Skeletal muscle cell (primary cell): ENCODE measurements around the gene BCL7B.
"Not testable (repeated sequence)": the region's sequence is repeated elsewhere in the genome, so short reads cannot be mapped to it uniquely, and the experiment has no call there.

ENCODE experiments used
- DNase-seq: peaks from one replicate; pipeline ENCODE4 v3.0.0-alpha.2; 2010; ENCODE audit warnings: low read depth
- H3K4me3 ChIP-seq: 2 replicates; pipeline ENCODE4 v1.5.1; 2011; ENCODE audit warnings: low read depth, mild to moderate bottlenecking, control low read depth, low read length, moderate library complexity

BCL7B gene

GRCh38 chr7:73539709-73540108 is 17.8 kb downstream of the BCL7B start:
- DNase-seq, result no peak
- H3K4me3 ChIP-seq, result no peak overlapping the region

GRCh38 chr7:73538510-73538909 is 19.0 kb downstream of the BCL7B start:
- DNase-seq, H3K4me3 ChIP-seq: not testable (repeated sequence)

- no peak for DNase-seq
- no peak overlapping the region for H3K4me3 ChIP-seq
These were observed 20.4 kb downstream of the BCL7B start for GRCh38 chr7:73537051-73537450.

- no peak for DNase-seq
These were observed 21.0 kb downstream of the BCL7B start for GRCh38 chr7:73536479-73536878.

GRCh38 chr7:73535918-73536317 is 21.6 kb downstream of the BCL7B start:
- not testable (repeated sequence) for H3K4me3 ChIP-seq, DNase-seq

More at GRCh38 chr7:73536479-73536878, 21.0 kb downstream of the BCL7B start:
- H3K4me3 ChIP-seq, result no peak overlapping the region

GRCh38 chr7:73533742-73534141 is 23.7 kb downstream of the BCL7B start:
- no peak for DNase-seq
- no peak overlapping the region for H3K4me3 ChIP-seq

GRCh38 chr7:73532224-73532623 is 25.3 kb downstream of the BCL7B start:
- H3K4me3 ChIP-seq, result no peak overlapping the region
- DNase-seq, result no peak

- no peak overlapping the region for H3K4me3 ChIP-seq
- DNase-seq, result no peak
These were observed 26.7 kb downstream of the BCL7B start for GRCh38 chr7:73530800-73531199.

- no peak for DNase-seq
These were observed 30.3 kb downstream of the BCL7B start for GRCh38 chr7:73526896-73527821.

GRCh38 chr7:73526158-73526494 is 31.4 kb downstream of the BCL7B start:
- DNase-seq, H3K4me3 ChIP-seq: not testable (repeated sequence)

More at GRCh38 chr7:73526896-73527821, 30.3 kb downstream of the BCL7B start:
- no peak overlapping the region for H3K4me3 ChIP-seq

- H3K4me3 ChIP-seq, result peak within 1 kb of the TSS; percentile 70
- peak; percentile 96 for DNase-seq
These were observed 35.2 kb downstream of the BCL7B start, which contains the start of gene BAZ1B for GRCh38 chr7:73522105-73522872. Gene BAZ1B (minus strand): TSS chr7:73522293. CDS start chr7:73521933, 360 bp downstream.

- H3K4me3 ChIP-seq, result peak overlapping the region; percentile 70
These were observed 35.8 kb downstream of the BCL7B start for GRCh38 chr7:73521636-73522104.

GRCh38 chr7:73520673-73521635 is 36.5 kb downstream of the BCL7B start:
- peak overlapping the region; percentile 70 for H3K4me3 ChIP-seq
- no peak for DNase-seq

More at GRCh38 chr7:73521636-73522104, 35.8 kb downstream of the BCL7B start:
- peak; percentile 4 for DNase-seq

GRCh38 chr7:73519867-73520672 is 37.4 kb downstream of the BCL7B start:
- no peak for DNase-seq
- H3K4me3 ChIP-seq, result peak overlapping the region; percentile 70

GRCh38 chr7:73518470-73518869 is 39.0 kb downstream of the BCL7B start:
- H3K4me3 ChIP-seq, result no peak overlapping the region
- no peak for DNase-seq

GRCh38 chr7:73517241-73517995 is 40.1 kb downstream of the BCL7B start:
- H3K4me3 ChIP-seq, result no peak overlapping the region
- no peak for DNase-seq

GRCh38 chr7:73515178-73515577 is 42.3 kb downstream of the BCL7B start:
- DNase-seq, result no peak
- no peak overlapping the region for H3K4me3 ChIP-seq
